NK-92 treated with Interleukin-12 subunit alpha and Interleukin-12 subunit beta, amount 100 ng/mL, for 24 hours (cell line): ENCODE measurements around the gene FCSK.
"Not testable (repeated sequence)": the region's sequence is repeated elsewhere in the genome, so short reads cannot be mapped to it uniquely, and the experiment has no call there.

ENCODE experiments used
- DNase-seq: peaks from one replicate; lab custom pipeline; 2025; lab: John Stamatoyannopoulos, UW

The FCSK gene

DNA sequence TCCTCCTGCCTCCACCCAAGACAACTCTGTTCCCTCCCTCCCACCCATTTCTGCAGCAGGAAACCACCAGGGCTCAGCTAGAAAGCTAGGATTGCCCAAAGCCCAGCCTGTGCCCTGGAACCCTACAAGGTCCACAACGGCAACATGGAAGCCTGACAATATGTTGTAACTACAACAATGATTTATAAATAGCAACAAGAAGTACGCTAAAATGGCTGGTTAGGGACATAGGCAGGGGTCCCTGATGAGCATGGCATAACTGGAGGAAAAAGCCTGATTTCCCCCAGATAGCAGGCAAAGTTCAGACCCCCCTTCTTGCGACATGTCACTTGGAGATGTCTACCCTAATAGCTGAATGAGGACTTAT lies 22.1 kb upstream of the FCSK start:
- DNase-seq = no peak

DNA sequence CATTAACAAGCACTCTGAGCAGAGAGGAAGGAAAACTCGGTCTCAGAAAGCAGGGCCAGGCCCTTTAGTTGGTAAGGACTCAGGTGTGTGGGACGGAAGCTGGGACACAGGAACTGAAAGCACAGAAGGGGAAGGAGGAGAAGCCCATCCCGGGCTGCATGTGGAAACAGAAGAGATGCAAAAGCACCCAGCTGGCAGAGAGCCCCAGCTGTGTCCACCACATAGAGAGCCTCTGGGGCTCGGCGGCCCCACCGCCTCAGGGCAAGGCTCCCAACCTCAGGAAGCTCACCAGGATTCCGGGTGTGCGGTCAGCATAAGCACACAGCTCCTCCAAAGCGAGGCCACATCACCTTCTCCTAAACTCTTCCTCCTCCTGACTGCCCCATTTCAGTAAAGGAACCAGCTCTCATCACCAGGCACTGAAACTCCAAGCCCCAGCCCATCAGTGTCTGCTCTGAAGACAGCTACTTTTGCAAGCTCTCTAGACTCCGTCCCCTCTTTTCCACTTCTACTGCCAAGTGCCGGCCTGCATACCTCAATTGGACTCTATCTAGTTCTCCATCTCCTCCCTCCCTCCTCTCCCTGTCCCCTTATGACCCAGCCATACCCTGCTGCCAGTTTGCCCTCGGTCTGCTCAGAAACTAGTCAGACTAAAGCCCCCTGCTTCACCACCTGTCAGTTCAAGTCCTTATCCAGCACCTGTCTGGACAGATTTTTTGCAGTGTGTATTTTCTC lies 21.5 kb upstream of the FCSK start:
- DNase-seq = no peak

DNA sequence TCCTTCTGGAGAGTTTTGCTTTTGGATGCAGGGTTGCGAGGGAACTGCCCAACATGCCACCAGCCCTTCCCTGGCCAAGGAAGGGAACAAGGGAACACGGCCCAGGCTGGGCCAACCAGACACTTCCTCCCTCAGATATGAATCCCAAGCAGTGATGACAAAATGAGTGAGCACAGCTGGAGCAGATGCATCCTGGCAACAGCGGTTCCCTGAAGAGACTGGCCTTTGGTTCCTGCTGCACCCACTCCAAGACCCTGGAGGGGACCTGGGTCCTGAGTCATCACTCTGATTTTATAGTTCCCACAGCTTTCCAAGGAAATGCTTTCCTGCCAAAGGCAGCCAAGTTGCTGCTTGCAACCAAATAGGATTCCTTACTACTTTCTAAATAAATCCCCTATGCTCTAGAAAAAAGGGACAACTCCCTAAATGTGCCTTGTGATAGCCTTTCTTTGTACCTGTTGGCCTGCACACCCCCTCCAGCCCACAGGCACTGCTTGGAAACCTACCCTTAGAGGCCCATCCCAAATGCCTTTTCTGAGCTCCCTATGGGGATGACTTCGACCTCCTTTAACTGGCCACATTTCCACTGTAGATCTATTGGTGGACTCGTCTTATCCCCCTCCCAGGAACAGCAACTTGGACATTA lies 20.8 kb upstream of the FCSK start:
- DNase-seq = no peak

DNA sequence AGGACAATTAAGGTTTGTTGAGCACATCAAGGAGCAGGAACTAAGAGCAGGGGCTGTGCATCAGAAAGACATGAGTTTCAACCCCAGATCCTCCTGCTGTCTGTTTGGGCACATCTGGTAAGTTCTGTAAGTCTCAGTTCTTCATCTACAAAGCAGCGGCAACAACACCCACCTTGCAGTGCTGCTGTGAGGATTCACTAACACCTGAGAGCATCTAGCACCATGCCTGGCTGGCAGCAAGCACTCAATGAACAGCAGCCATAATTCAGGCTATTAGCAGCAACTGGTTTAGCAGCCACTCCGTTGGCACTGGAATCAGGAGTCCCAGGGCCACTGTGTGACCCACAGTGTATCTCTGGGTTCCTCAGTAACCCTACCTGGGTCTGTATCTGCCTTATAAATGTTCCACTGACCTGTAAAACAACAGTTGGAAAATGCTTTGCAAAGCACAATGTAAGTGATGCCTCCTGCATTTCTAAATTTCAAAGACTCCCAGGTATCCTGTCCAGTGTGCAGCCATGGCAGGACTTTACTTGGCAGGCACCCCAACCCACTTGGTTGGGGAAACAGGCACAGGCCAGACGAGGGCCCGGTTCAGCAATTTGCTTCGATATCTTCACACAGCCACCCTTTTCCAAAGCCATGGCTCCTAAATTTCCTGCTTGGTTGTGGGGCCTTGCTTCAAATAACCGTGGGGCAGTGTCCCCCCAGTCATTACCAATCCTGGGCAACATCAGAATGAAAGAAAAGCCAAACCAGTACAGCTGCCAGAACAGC lies 19.7 kb upstream of the FCSK start:
- no peak for DNase-seq

DNA sequence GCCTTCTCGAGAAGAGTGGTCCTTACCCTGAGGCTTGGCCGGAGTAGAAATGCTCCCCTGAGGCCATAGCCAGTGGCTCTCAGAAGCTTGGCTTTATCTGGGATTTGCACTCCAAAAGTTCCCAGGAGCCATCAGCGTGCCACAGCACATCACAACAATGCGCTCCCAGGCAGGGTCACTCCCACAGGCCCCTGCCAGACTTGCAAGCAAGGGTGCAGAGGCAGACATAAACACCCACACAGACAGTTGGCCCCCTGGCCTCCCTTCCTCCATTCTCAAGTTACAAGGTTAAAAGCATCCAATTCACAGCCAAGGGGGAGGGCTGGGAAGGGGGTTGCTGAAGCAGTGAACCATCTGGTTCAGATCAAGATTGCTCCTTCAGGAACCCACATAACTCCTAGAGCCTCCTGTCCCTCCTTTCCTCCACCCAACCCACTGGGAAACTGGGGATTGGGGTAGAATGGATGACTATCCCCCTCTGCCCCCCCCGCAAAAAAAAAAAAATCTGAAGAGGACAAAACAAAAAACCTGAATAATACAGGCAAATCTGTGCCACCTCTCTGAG lies 17.3 kb upstream of the FCSK start:
- no peak for DNase-seq

DNA sequence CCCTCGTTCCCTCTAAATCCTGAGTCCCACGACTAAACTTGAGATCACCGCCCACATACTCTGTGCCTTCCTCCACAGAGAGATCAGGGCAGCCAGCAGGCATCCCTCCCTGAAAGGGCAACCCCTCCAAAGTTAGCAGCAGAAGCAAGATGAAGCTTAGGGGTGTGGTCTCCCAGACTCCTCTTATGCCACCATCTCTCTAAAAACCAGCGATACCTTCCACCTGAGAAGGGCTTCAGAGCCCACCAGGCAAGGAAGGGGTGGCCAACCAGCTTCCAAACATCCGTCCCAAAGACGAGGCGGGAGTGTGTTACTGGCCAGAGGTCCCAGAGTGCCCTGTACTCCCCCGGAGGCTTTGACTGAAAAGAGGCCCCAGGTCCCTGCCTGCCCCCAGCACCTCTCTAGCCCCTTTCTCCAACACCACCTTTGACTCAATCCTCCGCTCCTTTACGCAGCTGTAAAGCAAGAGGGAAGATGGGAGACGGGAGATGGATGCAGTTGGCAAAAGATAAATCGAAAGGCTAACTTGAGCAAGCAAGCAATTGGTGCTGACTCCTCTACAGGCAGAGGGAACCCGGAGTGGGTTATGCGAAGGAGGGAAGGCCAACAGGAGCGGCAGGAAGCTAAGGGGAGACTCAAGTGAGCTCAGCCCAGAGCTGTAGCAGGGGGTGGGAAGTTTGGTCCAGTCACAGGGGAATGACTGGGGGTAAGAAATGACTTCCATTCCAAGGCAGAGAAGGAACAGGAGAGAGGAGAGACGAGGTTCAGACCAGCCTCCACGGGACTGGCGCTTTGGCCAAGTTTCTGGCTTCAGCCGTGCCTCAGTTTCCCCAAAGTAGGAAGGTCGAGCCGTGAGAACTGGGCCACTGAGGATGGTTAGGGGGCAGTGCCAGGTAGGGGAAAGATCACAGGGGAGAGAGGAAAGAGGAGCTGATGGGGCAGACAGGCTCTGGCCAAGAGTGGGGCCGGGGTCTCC lies 16.5 kb upstream of the FCSK start:
- DNase-seq = no peak

DNA sequence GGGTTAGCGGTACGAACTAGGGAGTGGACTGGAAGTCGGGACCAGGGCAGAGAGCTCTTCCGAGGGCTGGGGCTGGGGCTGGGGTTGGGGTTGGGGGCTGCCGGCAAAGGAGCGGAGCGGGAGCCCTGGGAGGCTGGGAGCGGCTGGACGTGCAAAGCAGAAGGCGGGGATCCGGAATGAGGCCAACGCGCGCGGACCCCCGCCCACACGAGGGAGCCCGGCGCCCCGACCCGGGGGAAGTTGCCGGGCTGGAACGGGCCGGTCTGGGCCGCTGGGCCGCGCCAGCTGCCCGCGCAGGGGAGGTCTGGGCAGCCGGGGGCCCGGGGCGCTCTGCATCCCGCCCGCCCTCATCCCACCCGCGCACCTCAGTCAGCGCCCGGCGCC lies 15.8 kb upstream of the FCSK start:
- DNase-seq = no peak

DNA sequence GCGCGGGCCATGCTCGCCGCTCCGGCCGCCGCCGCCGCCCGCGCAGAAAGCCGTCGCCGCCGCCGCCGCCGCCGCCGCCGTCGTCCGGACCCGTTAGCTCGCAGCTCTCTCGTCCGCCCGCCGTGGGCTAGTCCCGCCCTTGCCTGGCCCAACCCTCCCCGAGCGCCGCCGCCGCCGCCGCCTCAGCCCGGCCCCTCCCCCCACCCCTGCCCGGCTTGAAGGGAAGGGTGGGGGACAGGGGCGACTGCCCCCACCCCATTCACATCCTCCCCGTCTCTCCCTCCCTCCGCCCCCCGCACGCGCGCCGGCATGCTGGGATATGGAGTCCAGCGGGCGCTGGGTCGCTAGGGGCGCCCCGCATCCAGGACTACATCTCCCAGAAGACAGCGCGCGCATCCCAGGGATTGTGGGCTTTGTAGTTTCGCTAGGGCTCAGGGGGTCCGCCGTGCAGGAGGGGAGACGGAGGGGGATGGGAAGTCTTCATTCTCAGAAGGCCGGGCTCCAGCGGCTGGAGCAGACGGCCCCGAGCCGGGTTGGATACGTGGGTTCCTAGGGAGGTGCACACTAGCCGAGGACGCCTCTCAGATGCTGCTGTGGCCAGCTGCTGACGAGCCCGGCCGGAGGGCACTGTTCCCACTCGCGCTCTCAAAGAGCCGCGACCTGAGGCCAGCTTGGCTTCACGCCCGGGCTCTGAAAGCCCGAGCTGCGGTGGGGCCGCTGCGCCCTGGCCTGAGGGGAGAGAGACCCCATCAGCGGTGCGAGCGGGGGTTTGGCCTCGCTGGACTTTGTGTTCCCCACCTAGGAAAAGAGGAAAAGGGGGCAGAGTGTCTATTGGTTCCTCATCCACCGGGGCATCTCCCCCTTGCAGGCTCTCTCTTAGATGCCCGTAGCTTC lies 15.2 kb upstream of the FCSK start, which contains the start of gene ST3GAL2:
Gene ST3GAL2 (minus strand): TSS at position 132 of the 894 bp plus-strand sequence. CDS start 40,570 bp downstream, outside the sequence.
- DNase-seq = peak; percentile 86

DNA sequence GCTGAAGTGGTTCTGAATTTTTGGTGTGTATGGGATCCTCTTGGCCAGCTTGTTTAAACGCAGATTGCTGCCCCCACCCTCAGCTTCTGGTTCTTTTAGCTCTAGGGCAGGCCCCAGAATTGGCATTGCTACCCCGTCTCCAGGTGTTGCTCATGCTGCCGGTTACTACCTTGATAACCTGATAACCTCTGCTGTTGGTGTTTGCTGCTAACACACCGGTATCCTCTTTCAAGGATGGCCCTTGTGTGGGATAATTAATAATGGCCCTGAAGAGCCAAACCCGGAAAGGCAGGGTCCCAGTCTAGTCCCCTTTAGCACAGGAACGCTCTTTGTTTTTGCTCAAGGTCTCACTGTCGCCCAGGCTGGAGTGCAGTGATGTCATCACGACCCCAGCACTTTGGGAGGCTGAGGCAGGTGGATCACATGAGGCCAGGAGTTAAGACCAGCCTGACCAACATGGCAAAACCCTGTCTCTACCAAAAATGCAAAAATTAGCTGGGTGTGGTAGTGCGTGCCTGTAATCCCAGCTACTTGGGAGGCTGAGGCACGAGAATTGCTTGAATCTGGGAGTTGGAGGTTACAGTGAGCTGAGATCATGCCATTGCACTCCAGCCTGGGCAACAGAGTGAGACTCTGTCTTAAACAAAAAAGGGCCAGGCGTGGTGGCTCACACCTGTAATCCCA lies 14.2 kb upstream of the FCSK start:
- no peak for DNase-seq

DNA sequence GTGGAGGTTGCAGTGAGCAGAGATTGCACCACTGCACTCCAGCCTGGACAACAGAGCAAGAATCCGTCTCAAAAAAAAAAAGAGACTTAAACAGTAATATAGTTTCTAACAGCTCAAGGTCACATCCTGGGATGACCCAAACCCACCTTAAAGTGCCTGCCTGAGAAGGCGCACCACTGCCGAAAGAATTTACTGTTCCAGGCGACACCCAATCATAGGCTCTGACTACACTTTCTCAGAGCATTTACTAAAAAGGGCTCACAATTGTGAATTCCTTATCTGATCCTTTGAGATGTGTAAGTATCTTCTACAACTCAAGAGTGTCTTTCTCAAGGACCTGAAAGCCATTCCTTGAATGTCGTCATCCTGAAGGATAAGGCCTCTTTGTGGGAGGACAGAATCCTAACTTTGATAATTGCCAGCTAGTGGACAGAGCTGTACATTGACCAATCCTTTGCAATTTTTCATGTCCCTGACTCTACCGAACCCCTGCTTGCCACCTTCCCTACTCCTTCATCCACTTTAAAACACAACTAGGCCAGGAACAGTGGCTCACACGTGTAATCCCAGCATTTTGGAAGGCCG lies 12.9 kb upstream of the FCSK start:
- no peak for DNase-seq

DNA sequence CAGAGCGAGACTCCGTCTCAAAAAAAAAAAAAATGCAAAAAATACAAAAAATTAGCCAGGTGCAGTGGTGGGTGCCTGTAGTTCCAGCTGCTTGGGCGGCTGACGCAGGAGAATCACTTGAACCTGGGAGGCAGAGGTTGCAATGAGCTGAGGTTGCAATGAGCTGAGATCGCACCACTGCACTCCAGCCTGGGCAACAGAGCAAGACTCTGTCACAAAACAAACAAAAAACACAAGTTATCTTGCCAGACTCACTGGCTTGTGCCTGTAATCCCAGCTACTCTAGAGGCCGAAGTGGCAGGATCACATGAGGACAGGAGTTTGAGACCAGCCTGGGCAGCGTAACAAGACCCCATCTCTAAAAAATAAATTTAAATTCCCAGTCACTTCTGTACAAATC lies 12.1 kb upstream of the FCSK start:
- no peak for DNase-seq

DNA sequence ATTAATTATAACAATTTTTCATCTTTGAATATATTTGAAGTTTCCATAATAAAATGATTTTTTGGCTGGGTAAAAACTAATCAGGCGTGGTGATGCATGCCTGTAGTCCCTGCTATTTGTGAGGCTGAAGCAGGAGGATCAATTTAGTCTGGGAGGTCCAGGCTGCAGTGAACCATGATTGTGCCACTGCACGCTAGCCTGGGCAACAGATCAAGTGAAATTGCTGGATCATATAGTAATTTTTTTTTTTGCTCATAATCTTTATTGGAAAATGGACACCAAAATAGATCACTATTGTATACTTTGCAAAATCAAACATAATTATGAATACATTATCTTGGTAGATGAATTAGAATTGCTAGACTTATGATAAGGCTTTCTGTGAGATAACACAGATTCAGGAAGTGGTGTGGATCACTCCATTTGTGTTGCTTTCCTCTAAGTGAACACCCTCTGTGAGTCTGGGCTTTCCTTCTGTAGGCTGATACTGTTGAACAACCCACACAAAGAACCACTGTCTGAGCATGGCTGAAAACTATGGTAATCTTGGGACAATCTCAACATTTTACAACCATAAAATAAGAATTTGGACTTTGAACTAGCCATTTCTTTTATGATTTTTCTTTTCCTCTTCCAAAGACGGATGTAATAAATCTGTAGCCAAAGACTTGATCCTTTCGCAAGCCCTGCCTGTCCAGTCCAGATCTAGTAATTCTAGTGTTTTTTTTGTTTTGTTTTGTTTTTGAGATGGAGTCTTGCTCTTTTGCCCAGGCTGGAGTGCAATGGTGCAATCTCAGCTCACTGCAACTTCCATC lies 9.9 kb upstream of the FCSK start:
- DNase-seq = no peak

DNA sequence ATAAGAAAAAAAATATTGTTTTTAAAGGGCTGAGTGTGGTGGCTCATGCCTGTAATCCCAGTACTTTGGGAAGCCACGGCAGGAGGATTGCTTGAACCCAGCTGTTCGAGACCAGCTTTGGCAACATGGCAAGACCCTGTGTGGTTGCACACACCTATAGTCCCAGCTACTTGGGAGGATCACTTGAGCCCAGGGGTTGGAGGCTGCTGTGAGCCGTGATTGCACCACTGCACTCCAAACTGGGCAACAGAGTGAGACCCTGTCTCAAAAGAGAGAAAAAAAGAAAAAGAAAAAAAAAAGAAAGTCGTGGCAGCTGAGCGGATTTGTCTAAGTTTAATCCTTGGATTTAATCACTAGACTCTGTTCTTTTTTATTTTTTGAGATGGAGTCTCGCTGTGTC lies 6.3 kb upstream of the FCSK start:
- DNase-seq = no peak

DNA sequence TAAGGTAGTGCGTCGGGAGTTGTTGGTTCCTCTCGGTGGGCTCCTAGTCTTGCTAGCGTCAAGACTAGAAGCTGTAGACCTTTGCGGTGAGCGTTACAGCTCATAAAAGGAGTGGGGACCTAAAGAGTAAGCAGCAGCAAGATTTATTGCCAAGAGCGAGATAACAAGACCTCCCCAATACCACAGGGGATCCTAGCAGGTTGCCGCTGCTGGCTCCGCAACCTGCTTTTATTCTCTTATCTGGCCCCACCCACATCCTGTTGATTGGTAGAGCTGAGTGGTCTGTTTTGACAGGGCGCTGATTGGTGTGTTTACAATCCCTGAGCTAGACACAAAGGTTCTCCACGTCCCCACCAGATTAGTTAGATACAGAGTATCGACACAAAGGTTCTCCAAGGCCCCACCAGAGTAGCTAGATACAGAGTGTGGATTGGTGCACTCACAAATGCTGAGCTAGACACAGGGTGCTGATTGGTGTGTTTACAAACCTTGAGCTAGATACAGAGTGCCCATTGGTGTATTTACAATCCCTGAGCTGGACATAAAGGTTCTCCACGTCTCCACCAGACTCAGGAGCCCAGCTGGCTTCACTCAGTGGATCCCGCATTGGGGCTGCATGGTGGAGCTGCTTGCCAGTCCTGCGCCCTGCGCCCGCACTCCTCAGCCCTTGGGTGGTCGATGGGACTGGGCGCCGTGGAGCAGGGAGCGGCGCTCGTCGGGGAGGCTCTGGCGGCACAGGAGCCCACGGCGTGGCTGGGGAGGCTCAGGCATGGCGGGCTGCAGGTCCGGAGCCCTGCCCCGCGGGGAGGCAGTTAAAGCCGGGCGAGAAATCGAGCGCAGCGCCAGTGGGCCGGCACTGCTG lies 4.0 kb upstream of the FCSK start:
- DNase-seq = not testable (repeated sequence)

DNA sequence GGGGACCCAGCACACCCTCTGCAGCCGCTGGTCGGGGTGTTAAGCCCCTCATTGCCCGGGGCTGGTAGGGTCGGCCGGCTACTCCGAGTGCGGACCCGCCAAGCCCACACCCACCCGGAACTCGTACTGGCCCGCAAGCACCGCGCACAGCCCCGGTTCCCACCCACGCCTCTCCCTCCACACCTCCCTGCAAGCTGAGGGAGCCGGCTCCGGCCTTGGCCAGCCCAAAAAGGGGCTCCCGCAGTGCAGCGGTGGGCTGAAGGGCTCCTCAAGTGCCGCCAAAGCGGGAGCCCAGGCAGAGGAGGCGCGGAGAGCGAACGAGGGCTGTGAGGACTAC lies 3.4 kb upstream of the FCSK start:
- not testable (repeated sequence) for DNase-seq

DNA sequence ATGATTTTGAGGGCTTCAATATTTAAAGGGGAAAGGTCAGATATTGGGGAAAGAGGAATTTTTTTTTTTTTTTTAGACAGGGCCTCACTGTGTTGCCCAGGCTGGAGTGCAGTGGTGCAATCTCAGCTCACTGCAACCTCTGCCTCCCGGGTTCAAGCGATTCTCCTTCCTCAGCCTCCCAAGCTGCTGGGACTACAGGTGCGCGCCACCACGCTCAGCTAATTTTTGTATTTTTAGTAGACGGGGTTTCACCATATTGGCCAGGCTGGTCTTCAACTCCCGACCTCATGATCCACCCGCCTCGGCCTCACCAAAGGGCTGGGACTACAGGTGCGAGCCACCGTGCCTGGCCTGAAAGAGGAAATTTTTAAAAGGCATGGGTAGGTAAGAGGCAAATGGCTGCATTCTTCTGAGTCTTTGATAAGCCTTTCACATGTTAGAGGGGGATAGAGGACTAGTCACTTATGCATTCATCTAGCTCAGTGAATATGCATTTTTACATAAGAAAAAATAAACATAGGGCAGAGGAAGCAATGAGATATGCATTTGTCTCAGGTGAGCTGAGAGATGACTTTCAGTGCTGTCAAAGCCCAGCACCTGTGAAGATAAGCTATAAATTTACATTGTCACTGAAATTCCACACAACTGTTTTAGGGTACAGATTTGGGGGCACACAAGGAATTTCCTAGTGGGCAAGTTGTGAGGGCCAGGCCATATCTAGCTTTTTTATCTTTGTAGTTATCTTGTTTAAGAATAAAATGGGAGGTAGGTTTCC lies 1.1 kb upstream of the FCSK start:
- DNase-seq = no peak

DNA sequence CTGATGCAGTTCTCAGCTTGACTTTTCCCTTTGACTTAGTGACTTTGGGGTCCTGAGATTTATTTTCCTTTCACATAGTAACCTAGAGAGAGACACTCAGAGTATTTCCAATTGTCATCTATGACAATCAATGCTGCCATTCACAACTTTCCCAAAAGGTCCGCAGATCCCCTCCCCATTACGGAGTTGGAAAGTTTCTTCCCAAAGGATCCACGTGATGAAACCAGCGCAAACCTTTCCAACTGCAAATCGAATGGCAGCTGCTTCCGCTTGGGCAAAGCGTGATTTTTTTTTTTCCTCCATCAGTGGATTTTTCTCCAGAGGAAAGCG lies 538 bp upstream of the FCSK start:
- DNase-seq = no peak
